HCT116 (cell line): ENCODE measurements around the gene DAPK1.

Experiments used
- POLR2AphosphoS5 ChIP-seq: IDR thresholded peaks from 2 replicates; pipeline ENCODE4 v1.6.1; 2011; ENCODE audit warnings: mild to moderate bottlenecking, low read depth, low read length, moderate library complexity
- TF ChIP-seq, protein P1 (sequence below), 3 experiments: fragments of 200-600 bp in 1 of 3; sonication (generic) in 1 of 3; IDR thresholded peaks in 2 of 3; conservative IDR thresholded peaks in 1 of 3; 2 replicates each; pipeline ENCODE4 v1.5.1; 2012 to 2017; ENCODE audit warnings: low read depth in 2 of 3, low read length in 2 of 3, antibody characterized with exemption in 1 of 3, borderline replicate concordance in 1 of 3, control low read depth in 1 of 3, mild to moderate bottlenecking in 1 of 3, mixed read lengths in 1 of 3, mixed run types in 1 of 3, moderate library complexity in 1 of 3; ENCODE audit not compliant: insufficient read depth in 1 of 3

DNA sequence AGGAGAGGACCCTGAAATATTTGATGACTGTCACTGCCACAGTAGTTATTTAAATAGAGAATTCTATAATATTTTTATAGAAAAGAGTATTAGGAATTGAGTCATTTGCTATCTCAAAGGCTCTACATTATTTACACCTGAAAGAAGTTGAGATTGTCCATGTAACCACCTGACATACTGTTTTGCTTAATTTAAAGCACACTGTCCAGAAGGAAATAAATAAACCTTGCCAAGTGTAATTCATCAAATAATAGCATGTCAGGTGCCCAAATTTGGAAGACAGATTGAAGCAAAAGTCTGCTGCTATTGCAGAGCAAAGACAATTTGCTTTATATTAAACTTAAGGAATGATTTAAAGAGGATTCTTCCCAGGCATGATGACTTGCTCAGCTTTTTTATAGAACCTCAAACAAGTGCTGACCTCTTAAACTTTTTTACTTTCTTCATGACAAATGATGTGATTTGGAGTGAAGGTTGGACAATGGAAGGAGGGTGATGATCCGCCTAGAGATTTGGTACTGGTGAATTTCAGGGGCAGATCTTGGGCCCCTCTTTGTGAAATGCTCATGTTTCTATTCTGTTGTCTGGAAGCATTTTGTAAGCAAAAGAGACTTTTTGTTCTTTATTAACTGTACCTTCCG is 65.0 kb downstream of the DAPK1 start:
- TF ChIP-seq, protein P1, sequence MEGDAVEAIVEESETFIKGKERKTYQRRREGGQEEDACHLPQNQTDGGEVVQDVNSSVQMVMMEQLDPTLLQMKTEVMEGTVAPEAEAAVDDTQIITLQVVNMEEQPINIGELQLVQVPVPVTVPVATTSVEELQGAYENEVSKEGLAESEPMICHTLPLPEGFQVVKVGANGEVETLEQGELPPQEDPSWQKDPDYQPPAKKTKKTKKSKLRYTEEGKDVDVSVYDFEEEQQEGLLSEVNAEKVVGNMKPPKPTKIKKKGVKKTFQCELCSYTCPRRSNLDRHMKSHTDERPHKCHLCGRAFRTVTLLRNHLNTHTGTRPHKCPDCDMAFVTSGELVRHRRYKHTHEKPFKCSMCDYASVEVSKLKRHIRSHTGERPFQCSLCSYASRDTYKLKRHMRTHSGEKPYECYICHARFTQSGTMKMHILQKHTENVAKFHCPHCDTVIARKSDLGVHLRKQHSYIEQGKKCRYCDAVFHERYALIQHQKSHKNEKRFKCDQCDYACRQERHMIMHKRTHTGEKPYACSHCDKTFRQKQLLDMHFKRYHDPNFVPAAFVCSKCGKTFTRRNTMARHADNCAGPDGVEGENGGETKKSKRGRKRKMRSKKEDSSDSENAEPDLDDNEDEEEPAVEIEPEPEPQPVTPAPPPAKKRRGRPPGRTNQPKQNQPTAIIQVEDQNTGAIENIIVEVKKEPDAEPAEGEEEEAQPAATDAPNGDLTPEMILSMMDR (IDR thresholded peaks at IDR 0.05 in 2 of 3, conservative IDR thresholded peaks at IDR 0.05 in 1 of 3; ENCODE audit: borderline replicate concordance in 1 of 3, insufficient read depth in 1 of 3, low read depth in 2 of 3, low read length in 2 of 3) = no peak
- TF ChIP-seq POLR2AphosphoS5 = no peak
